OCI-LY7 (cell line): ENCODE measurements around the gene CARNS1. TPM values are rescaled to one million over a fixed set of nuclear protein-coding genes. Genes with fewer than 3 reads are reported as not detected.

Experiments used
- BruUV-seq: library from RNA; stranded (reverse); fragments of 400-500 nt; replicated peaks from 2 replicates; lab custom pipeline; 2021; lab: Mats Ljungman, UMichigan
- CTCF ChIA-PET: fragments of 300-600 bp; sonication (Branson Sonifier 250); formaldehyde crosslinking; loops from one replicate; lab custom pipeline; 2022; ENCODE audit warnings: antibody characterized with exemption; ENCODE audit not compliant: unreplicated experiment; lab: Charles Lee
- POLR2A ChIA-PET: fragments of 300-600 bp; sonication (Branson Sonifier 250); formaldehyde crosslinking; loops from one replicate; lab custom pipeline; 2022; ENCODE audit warnings: antibody characterized with exemption; lab: Charles Lee
- DNase-seq: peaks from one replicate; pipeline ENCODE4 v3.0.0-alpha.2; 2015; ENCODE audit warnings: low spot score
- H2AFZ ChIP-seq: fragments of 200-600 bp; sonication (generic), shearing (Covaris generic); 2 replicates; pipeline ENCODE4 v1.6.1; 2014; ENCODE audit warnings: mild to moderate bottlenecking, antibody characterized with exemption, low read length, moderate library complexity
- H3K27ac ChIP-seq: fragments of 200-600 bp; sonication (generic); 2 replicates; pipeline ENCODE4 v1.5.1; 2014; ENCODE audit warnings: mixed run types, low read depth, mild to moderate bottlenecking, moderate library complexity, low read length, inconsistent platforms; ENCODE audit not compliant: poor library complexity, severe bottlenecking
- H3K36me3 ChIP-seq: fragments of 200-600 bp; sonication (generic); 2 replicates; pipeline ENCODE4 v1.6.1; 2014; ENCODE audit warnings: mild to moderate bottlenecking, antibody characterized with exemption, low read length, moderate library complexity, mixed read lengths; ENCODE audit not compliant: insufficient read depth
- H3K4me1 ChIP-seq: fragments of 200-600 bp; sonication (generic); 2 replicates; pipeline ENCODE4 v1.5.1; 2014; ENCODE audit warnings: mild to moderate bottlenecking, low read length; ENCODE audit not compliant: insufficient read depth, poor library complexity, severe bottlenecking
- H3K4me2 ChIP-seq: fragments of 200-600 bp; sonication (generic); 2 replicates; pipeline ENCODE4 v1.6.1; 2014; ENCODE audit warnings: mild to moderate bottlenecking, low read length
- H3K4me3 ChIP-seq: fragments of 200-600 bp; sonication (generic); 2 replicates; pipeline ENCODE4 v1.5.1; 2014; ENCODE audit warnings: mild to moderate bottlenecking, low read depth, low read length; ENCODE audit not compliant: poor library complexity, severe bottlenecking
- H3K79me2 ChIP-seq: fragments of 200-600 bp; sonication (generic); 2 replicates; pipeline ENCODE4 v1.6.1; 2016; ENCODE audit warnings: low read depth, mild to moderate bottlenecking, low read length, moderate library complexity, mixed read lengths; ENCODE audit not compliant: insufficient read depth
- H3K9me2 ChIP-seq: fragments of 200-600 bp; sonication (generic); 2 replicates; pipeline ENCODE4 v1.6.1; 2016; ENCODE audit warnings: mild to moderate bottlenecking, low read length, mixed read lengths; ENCODE audit not compliant: insufficient read depth
- H3K9me3 ChIP-seq: fragments of 200-600 bp; sonication (generic); 2 replicates; pipeline ENCODE4 v1.6.1; 2014; ENCODE audit warnings: mild to moderate bottlenecking, mixed run types, low read length, mixed read lengths
- H4K20me1 ChIP-seq: fragments of 200-600 bp; sonication (generic); 2 replicates; pipeline ENCODE4 v1.6.1; 2014; ENCODE audit warnings: mild to moderate bottlenecking, antibody characterized with exemption, low read length, moderate library complexity, mixed read lengths; ENCODE audit not compliant: insufficient read depth
- CTCF ChIP-seq: fragments of 200-600 bp; sonication (generic); conservative IDR thresholded peaks from 2 replicates; pipeline ENCODE4 v1.5.1; 2014; ENCODE audit warnings: mild to moderate bottlenecking, antibody characterized with exemption, low read length, moderate library complexity, mixed read lengths
- EZH2phosphoT487 ChIP-seq: fragments of 200-600 bp; sonication (generic); IDR thresholded peaks from 2 replicates; pipeline ENCODE4 v1.6.1; 2018; ENCODE audit warnings: low read depth, borderline replicate concordance, mild to moderate bottlenecking, mixed run types, antibody characterized with exemption, low read length, moderate library complexity, mixed read lengths
- intact Hi-C: fragments of 100-400 bp; cut with micrococcal nuclease; formaldehyde crosslinking; loops from one replicate; pipeline ENCODE4 v1.10.0; 2022; ENCODE audit not compliant: unreplicated experiment
- total RNA-seq, 2 experiments: library from RNA; depleted of rRNA in 1 of 2; stranded (reverse); fragments of >200 nt in 1 of 2; shearing (Covaris generic) in 1 of 2; gene quantifications; 2 replicates each; pipeline ENCODE4 v1.2.3, GENCODE V29; 2014 to 2022

CARNS1 gene
- total RNA-seq, 2 experiments from 2014 or later: 0.06 to 0.21 TPM

- Histone ChIP-seq H4K20me1 (no peaks in the 10 kb centered on the region), H3K4me3 (no peak overlapping the region), H3K4me1 (peaks cover 74% of the 10 kb centered on the region), H3K9me2 (no peaks in the 10 kb centered on the region), H3K9me3 (no peaks in the 10 kb centered on the region), H3K79me2 (no peaks in the 10 kb centered on the region), H3K4me2 (no peak overlapping the region), H3K27ac (no peak overlapping the region), H2AFZ (no peak overlapping the region), H3K36me3 (no peaks in the 10 kb centered on the region)
- ChIA-PET CTCF (no interaction called here), POLR2A (interaction anchor here (2.9 to 3.9 kb wide), 2 partner anchors 11 to 12 kb away, joined by 18 to 37 read pairs; partner anchors contain the start of gene PTPRCAP)
- no TSS peak for BruUV-seq
- DNase-seq: no peak
- TF ChIP-seq EZH2phosphoT487 (no peak), CTCF (no peak)
- intact Hi-C loops: no loop called here
These were observed 32.7 kb downstream of the CARNS1 start for GRCh38 chr11:67448220-67448609.

- peak; percentile 77 for DNase-seq
- CTCF ChIA-PET: interaction anchor here (0.6 to 1.0 kb wide), 2 partner anchors 12 to 47 kb away, joined by 3 to 11 read pairs; partner anchors contain the start of genes PPP1CA and PTPRCAP
- Histone ChIP-seq H3K4me1 (peaks cover 70% of the 10 kb centered on the region), H4K20me1 (no peaks in the 10 kb centered on the region), H3K9me2 (no peaks in the 10 kb centered on the region), H3K27ac (peak overlapping the region; percentile 73), H2AFZ (no peak overlapping the region; the same call in 1 of the 2 replicates), H3K36me3 (no peaks in the 10 kb centered on the region), H3K79me2 (no peaks in the 10 kb centered on the region), H3K9me3 (no peaks in the 10 kb centered on the region), H3K4me2 (peak overlapping the region; percentile 62), H3K4me3 (peak overlapping the region; percentile 27)
- no TSS peak for BruUV-seq
- intact Hi-C loops: loop anchor here (1.0 kb wide), 1 partner anchor 9 kb away; no protein-coding TSS in a partner anchor
- POLR2A ChIA-PET: interaction anchor here (0.7 to 3.9 kb wide), 8 partner anchors 10 to 97 kb away, joined by 3 to 37 read pairs (median 4); partner anchors contain the start of genes PTPRCAP and TMEM134
- no peak for TF ChIP-seq EZH2phosphoT487
These were observed 33.8 kb downstream of the CARNS1 start for GRCh38 chr11:67449116-67449844.

GRCh38 chr11:67450796-67451657 lies 35.5 kb downstream of the CARNS1 start:
- TF ChIP-seq EZH2phosphoT487: no peak
- TF ChIP-seq CTCF: no peak
- ChIA-PET POLR2A (interaction anchor here (0.6 to 3.9 kb wide), 4 partner anchors 9 to 15 kb away, joined by 4 to 37 read pairs (median 12); partner anchors contain the start of gene PTPRCAP), CTCF (interaction anchor here (0.5 to 0.9 kb wide), 2 partner anchors 9 to 14 kb away, joined by 3 to 9 read pairs; no protein-coding TSS in a partner anchor)
- BruUV-seq: no TSS peak
- Histone ChIP-seq H3K4me1 (peaks cover 52% of the 10 kb centered on the region), H4K20me1 (no peaks in the 10 kb centered on the region), H2AFZ (no peak overlapping the region), H3K27ac (peak overlapping the region; percentile 73), H3K4me3 (no peak overlapping the region), H3K4me2 (peak overlapping the region; percentile 62), H3K9me2 (no peaks in the 10 kb centered on the region), H3K79me2 (no peaks in the 10 kb centered on the region), H3K36me3 (no peaks in the 10 kb centered on the region), H3K9me3 (no peaks in the 10 kb centered on the region)
- intact Hi-C loops: no loop called here
- DNase-seq: no peak
